Left ventricle myocardium inferior (tissue), 1 donor: ENCODE results near the gene MYOC. TPM values are rescaled to one million over a fixed set of nuclear protein-coding genes. Genes with fewer than 3 reads are reported as not detected.

ENCODE experiments used
- DNase-seq: peaks from one replicate; pipeline ENCODE4 v3.0.0-alpha.2; 2020
- H3K27ac ChIP-seq: fragments of 200-600 bp; replicated peaks from 2 replicates; pipeline ENCODE4 v1.8.0; 2021
- H3K27me3 ChIP-seq: fragments of 200-600 bp; 2 replicates; pipeline ENCODE4 v1.8.0; 2021; ENCODE audit warnings: low read depth
- H3K36me3 ChIP-seq: fragments of 200-600 bp; 2 replicates; pipeline ENCODE4 v1.8.0; 2021
- H3K4me1 ChIP-seq: fragments of 200-600 bp; 2 replicates; pipeline ENCODE4 v1.8.0; 2021
- H3K4me3 ChIP-seq: fragments of 200-600 bp; 2 replicates; pipeline ENCODE4 v1.8.0; 2021; ENCODE audit warnings: mild to moderate bottlenecking, moderate library complexity
- H3K9me3 ChIP-seq: fragments of 200-600 bp; replicated peaks from 2 replicates; pipeline ENCODE4 v1.8.0; 2021
- CTCF ChIP-seq: fragments of 200-600 bp; IDR thresholded peaks from 2 replicates; pipeline ENCODE4 v1.8.0; 2021; ENCODE audit warnings: antibody characterized with exemption, mild to moderate bottlenecking, borderline replicate concordance
- intact Hi-C: fragments of 100-400 bp; cut with micrococcal nuclease; formaldehyde crosslinking; loops from one replicate; pipeline ENCODE4 v1.11.0; 2022
- total RNA-seq: library from RNA; stranded (reverse); fragmentation: NEBNext Ultra II Directional; extraction: Animal tissue kit (Norgen Biotek cat#: 25700); gene quantifications from one replicate; pipeline ENCODE4 v1.2.1, GENCODE V29; 2021
- donor health status: DM: no; HTN: yes; CAD: no; lungs with severe emphysema.

The MYOC gene
- total RNA-seq, 1 donor from 2014 or later = 1.0 TPM

GRCh38 chr1:171585715-171586114, 66.8 kb downstream of the MYOC start:
- no peak overlapping the region for H3K27ac ChIP-seq
- intact Hi-C loops = loop anchor here (10.0 kb wide), 1 partner anchor 61 kb away; no protein-coding TSS in a partner anchor
- H3K27me3 ChIP-seq = no peaks in the 10 kb centered on the region
- H3K4me3 ChIP-seq = no peak overlapping the region
- no peak for DNase-seq
- H3K36me3 ChIP-seq = peaks cover 98% of the 10 kb centered on the region
- H3K9me3 ChIP-seq = no peaks in the 10 kb centered on the region
- no peak for TF ChIP-seq CTCF
- H3K4me1 ChIP-seq = no peaks in the 10 kb centered on the region

Other genes with a start within 250 kb of the MYOC start
- 45.8 TPM for gene PRRC2C, start 167.2 kb downstream of the MYOC start, total RNA-seq
- not detected for gene MYOCOS, start 30.4 kb downstream of the MYOC start, total RNA-seq
- 8.1 TPM for gene VAMP4, start 89.4 kb upstream of the MYOC start, total RNA-seq
- gene METTL13, start 129.0 kb upstream of the MYOC start, total RNA-seq = 15.8 TPM
- 1.2 TPM for gene DNM3, start 188.8 kb upstream of the MYOC start, total RNA-seq